ENCODE results near the gene PTPRM. TPM values are rescaled to one million over a fixed set of nuclear protein-coding genes. Genes with fewer than 3 reads are reported as not detected.
A peak's percentile ranks its signal among the peaks of the same experiment; 100 is the strongest.

PTPRM gene
- total RNA-seq, 4 donors from 2014 or later, result 170 to 198 (median 182) TPM

DNA sequence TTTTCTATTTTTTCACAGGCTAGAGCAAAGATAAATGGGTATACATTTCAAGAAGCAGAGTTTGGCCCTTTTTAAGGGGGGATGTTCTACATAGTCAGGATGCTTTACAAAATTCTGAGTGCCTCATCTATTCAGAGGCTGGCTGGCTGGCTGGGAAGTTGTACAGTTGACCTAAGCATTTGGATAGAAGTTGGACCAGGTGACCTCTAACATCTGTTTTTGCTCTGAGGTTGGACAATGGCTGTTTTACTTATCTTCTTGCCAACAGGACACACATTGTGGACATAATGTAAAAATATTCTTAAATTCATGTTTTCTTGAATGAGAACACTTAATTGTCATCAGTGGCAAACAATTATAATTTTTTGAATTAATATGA lies 205.4 kb downstream of the PTPRM start:
- H3K36me3 ChIP-seq, result no peaks in the 10 kb centered on the region
- no peak for DNase-seq
- no peaks in the 10 kb centered on the region for H3K9me3 ChIP-seq
- no peak for TF ChIP-seq POLR2A (IDR thresholded peaks at IDR 0.05)
- TF ChIP-seq CTCF (IDR thresholded peaks at IDR 0.05), result no peak
- no peak overlapping the region for H3K4me3 ChIP-seq (replicated peaks in 1 of 3)
- H3K27ac ChIP-seq, result peak overlapping the region in 2 of 3 donors; percentile 27 to 45
- H3K27me3 ChIP-seq, result no peaks in the 10 kb centered on the region
- peaks cover 25 to 38% of the 10 kb centered on the region in 2 donors for H3K4me1 ChIP-seq
- intact Hi-C loops (cut with DNase I), result no loop called here

DNA sequence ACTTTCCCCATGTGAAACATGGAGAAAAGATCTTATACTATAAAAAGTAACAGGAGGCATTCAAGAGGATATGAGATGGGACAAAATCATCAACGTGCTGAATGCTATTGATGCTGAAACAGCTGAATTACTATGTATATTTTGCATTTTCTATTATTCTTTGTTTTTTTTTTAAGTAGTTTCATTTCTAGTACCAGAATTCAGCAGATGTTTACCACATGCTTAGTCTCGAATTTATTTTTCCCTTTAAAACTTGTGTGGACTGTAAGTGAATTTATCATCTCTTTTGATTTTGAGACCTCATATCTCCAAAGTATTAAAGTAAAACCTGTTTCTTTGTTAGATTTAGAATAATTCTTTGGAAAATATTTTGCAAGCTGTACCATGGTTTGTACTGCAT lies 205.8 kb downstream of the PTPRM start:
- no peak for DNase-seq
- H3K36me3 ChIP-seq, result no peaks in the 10 kb centered on the region
- 77 to 83% methylated on average over 2 of the region's 2 CpGs for whole genome bisulfite sequencing, 2 donors
- no peaks in the 10 kb centered on the region for H3K9me3 ChIP-seq
- no peaks in the 10 kb centered on the region for H3K27me3 ChIP-seq
- intact Hi-C loops (cut with DNase I), result no loop called here
- no peak overlapping the region for H3K4me3 ChIP-seq (replicated peaks in 1 of 3)
- peaks cover 25 to 35% of the 10 kb centered on the region in 2 donors for H3K4me1 ChIP-seq
- no peak for TF ChIP-seq POLR2A (IDR thresholded peaks at IDR 0.05)
- TF ChIP-seq CTCF (IDR thresholded peaks at IDR 0.05), result no peak
- peak overlapping the region in 2 of 3 donors; percentile 27 to 45 for H3K27ac ChIP-seq

- TF ChIP-seq POLR2A (IDR thresholded peaks at IDR 0.05) (no peak), CTCF (IDR thresholded peaks at IDR 0.05) (no peak)
- intact Hi-C loops (cut with DNase I), result no loop called here
Measured at GRCh38 chr18:7775128-7775527, 208.0 kb downstream of the PTPRM start.

DNA sequence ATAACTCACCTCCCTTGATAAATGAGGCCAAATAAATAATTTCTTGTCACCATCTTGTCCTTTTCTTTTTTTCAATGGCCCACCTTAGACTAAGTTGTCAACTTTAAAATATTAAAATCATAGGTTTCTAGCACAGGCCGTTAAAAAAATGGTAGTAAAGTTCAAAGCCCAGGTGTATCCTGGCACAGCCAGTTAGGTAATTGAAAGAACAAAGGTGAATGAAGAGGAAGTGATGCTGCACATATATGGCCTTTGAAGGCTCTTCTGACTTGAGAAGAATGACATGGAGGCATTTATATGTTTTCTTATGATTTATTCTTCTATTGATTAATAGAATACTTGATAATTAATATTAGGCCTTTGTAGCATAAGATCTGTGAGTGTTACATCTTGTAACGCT lies 208.7 kb downstream of the PTPRM start:
- peaks cover 25 to 34% of the 10 kb centered on the region in 2 donors for H3K4me1 ChIP-seq
- intact Hi-C loops (cut with DNase I), result no loop called here
- DNase-seq, result no peak
- H3K4me3 ChIP-seq (replicated peaks in 1 of 3), result no peak overlapping the region
- H3K27me3 ChIP-seq, result no peaks in the 10 kb centered on the region
- WGBS, 2 donors, result 87 to 89% methylated on average over 2 of the region's 2 CpGs
- H3K9me3 ChIP-seq, result no peaks in the 10 kb centered on the region
- no peak for TF ChIP-seq POLR2A (IDR thresholded peaks at IDR 0.05)
- no peak for TF ChIP-seq CTCF (IDR thresholded peaks at IDR 0.05)
- no peaks in the 10 kb centered on the region for H3K36me3 ChIP-seq
- no peak overlapping the region for H3K27ac ChIP-seq

More at GRCh38 chr18:7775128-7775527, 208.0 kb downstream of the PTPRM start:
- Histone ChIP-seq H3K36me3 (no peaks in the 10 kb centered on the region), H3K9me3 (no peaks in the 10 kb centered on the region), H3K27me3 (no peaks in the 10 kb centered on the region), H3K4me3 (replicated peaks in 1 of 3) (no peak overlapping the region), H3K27ac (peak overlapping the region in 1 of 3 donors; percentile 23), H3K4me1 (peaks cover 25 to 35% of the 10 kb centered on the region in 2 donors)
- WGBS, 2 donors, result 53 to 62% methylated on average over 4 of the region's 4 CpGs
- no peak for DNase-seq

GRCh38 chr18:7778181-7778580 lies 211.1 kb downstream of the PTPRM start:
- Histone ChIP-seq H3K9me3 (no peaks in the 10 kb centered on the region), H3K36me3 (no peaks in the 10 kb centered on the region), H3K4me3 (replicated peaks in 1 of 3) (no peak overlapping the region), H3K27ac (no peak overlapping the region), H3K27me3 (no peaks in the 10 kb centered on the region), H3K4me1 (peaks cover 15 to 18% of the 10 kb centered on the region in 2 donors)
- WGBS, 2 donors, result 83 to 89% methylated on average over 7 of the region's 7 CpGs
- TF ChIP-seq POLR2A (IDR thresholded peaks at IDR 0.05) (no peak), CTCF (IDR thresholded peaks at IDR 0.05) (no peak)
- intact Hi-C loops (cut with DNase I), result no loop called here
- no peak for DNase-seq
